Upper lobe of left lung (tissue), 6 donors: ENCODE measurements around the gene ASTN2. TPM values are rescaled to one million over a fixed set of nuclear protein-coding genes. Genes with fewer than 3 reads are reported as not detected.

Experiments
- ATAC-seq, 2 donors: fragments of 200-7000 bp; cut with Tn5 transposase; one replicate each; pipeline ENCODE4 v1.9.1; 2022; ENCODE audit warnings: mild to moderate bottlenecking in 2 of 2, moderate library complexity in 2 of 2; ENCODE audit not compliant: low FRiP score in 2 of 2
- DNase-seq, 2 donors: peaks; one replicate each; pipeline ENCODE4 v3.0.0-alpha.2; 2019 to 2020
- H3K27ac ChIP-seq, 4 donors: fragments of 200-600 bp; sonication (generic); one replicate each; pipeline ENCODE4 v1.5.1; 2016 to 2019
- H3K27me3 ChIP-seq, 4 donors: fragments of 200-600 bp; sonication (generic); one replicate each; pipeline ENCODE4 v1.5.1; 2017 to 2019
- H3K36me3 ChIP-seq, 4 donors: fragments of 200-600 bp; sonication (generic); one replicate each; pipeline ENCODE4 v1.5.1; 2016 to 2019
- H3K4me1 ChIP-seq, 4 donors: fragments of 200-600 bp; sonication (generic); one replicate each; pipeline ENCODE4 v1.5.1; 2018 to 2019
- H3K4me3 ChIP-seq, 4 donors: fragments of 200-600 bp; sonication (generic); one replicate each; pipeline ENCODE4 v1.5.1; 2017 to 2019; ENCODE audit warnings: mild to moderate bottlenecking in 2 of 4, moderate library complexity in 1 of 4
- H3K9me3 ChIP-seq, 4 donors: fragments of 200-600 bp; sonication (generic); one replicate each; pipeline ENCODE4 v1.5.1; 2018 to 2019
- EP300 ChIP-seq, 4 donors: sonication (generic); formaldehyde crosslinking; IDR thresholded peaks; one replicate each; pipeline ENCODE4 v1.5.1; 2017; ENCODE audit warnings: antibody characterized with exemption in 4 of 4, control low read depth in 2 of 4
- POLR2A ChIP-seq, 4 donors: fragments of 450-650 bp; IDR thresholded peaks; one replicate each; pipeline ENCODE4 v1.5.1; 2016 to 2017; ENCODE audit warnings: antibody characterized with exemption in 4 of 4, mild to moderate bottlenecking in 2 of 4
- POLR2AphosphoS5 ChIP-seq, 2 donors: sonication (generic); formaldehyde crosslinking; IDR thresholded peaks; one replicate each; pipeline ENCODE4 v1.5.1; 2017; ENCODE audit warnings: antibody characterized with exemption in 2 of 2
- WGBS, 2 donors: methylation state at CpG; one replicate each; pipeline ENCODE4 v1.1.5; 2017 to 2018; 5-methylcytosine and 5-hydroxymethylcytosine counted together
- total RNA-seq, 6 donors: library from RNA; depleted of rRNA in 4 of 6; stranded (reverse); fragments of >200 nt in 4 of 6; gene quantifications; one replicate each; pipeline versions ENCODE4 v1.1.0 to v1.2.1, GENCODE V29; 2016 to 2021
- TF ChIP-seq, protein P1 (sequence below), 6 experiments: fragments of 450-650 bp in 4 of 6; fragments of 200-600 bp in 2 of 6; sonication (generic) in 2 of 6; IDR thresholded peaks; one replicate each; pipeline ENCODE4 v1.5.1; 2016 to 2019; ENCODE audit warnings: antibody characterized with exemption in 6 of 6
- donor health status: DM: no; HTN: no; CAD: no; lungs with moderate emphysema.
- donor health status: DM: no; HTN: yes; CAD: no; lungs with severe emphysema.

ASTN2 gene
- total RNA-seq, 6 donors from 2014 or later = 2.0 to 7.5 (median 3.4) TPM

DNA sequence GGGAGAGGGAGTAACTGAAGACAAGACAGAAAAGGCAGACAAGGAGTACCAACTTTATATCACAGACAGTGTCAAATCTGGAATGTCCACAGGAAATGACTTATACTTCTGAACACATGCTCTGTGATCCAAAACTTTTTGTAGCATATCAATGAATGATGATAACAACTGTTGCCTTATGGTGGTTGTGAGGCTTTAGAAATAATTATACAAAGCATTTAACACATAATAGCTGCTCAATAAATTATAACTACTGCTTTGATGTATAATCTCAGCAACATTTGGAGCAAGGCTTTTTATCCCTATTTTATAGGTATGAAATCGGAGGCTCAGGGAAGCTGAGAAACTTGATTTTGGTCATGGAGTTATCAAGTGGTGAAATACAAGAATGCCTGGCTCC, 3.3 kb upstream of the ASTN2 start:
- Histone ChIP-seq H3K27me3 (peaks cover 0 to 26% (median 11%) of the 10 kb centered on the region in 4 donors), H3K4me1 (peaks cover 8 to 24% (median 12%) of the 10 kb centered on the region in 4 donors), H3K36me3 (no peaks in the 10 kb centered on the region), H3K27ac (no peak overlapping the region), H3K9me3 (no peaks in the 10 kb centered on the region), H3K4me3 (no peak overlapping the region)
- 86 to 96% methylated on average over 1 of the region's 1 CpG for WGBS, 2 donors
- DNase-seq (no peak), ATAC-seq (no peak)
- TF ChIP-seq, protein P1, sequence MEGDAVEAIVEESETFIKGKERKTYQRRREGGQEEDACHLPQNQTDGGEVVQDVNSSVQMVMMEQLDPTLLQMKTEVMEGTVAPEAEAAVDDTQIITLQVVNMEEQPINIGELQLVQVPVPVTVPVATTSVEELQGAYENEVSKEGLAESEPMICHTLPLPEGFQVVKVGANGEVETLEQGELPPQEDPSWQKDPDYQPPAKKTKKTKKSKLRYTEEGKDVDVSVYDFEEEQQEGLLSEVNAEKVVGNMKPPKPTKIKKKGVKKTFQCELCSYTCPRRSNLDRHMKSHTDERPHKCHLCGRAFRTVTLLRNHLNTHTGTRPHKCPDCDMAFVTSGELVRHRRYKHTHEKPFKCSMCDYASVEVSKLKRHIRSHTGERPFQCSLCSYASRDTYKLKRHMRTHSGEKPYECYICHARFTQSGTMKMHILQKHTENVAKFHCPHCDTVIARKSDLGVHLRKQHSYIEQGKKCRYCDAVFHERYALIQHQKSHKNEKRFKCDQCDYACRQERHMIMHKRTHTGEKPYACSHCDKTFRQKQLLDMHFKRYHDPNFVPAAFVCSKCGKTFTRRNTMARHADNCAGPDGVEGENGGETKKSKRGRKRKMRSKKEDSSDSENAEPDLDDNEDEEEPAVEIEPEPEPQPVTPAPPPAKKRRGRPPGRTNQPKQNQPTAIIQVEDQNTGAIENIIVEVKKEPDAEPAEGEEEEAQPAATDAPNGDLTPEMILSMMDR (IDR thresholded peaks at IDR 0.05) = no peak
- TF ChIP-seq POLR2A (IDR thresholded peaks at IDR 0.05) (no peak), POLR2AphosphoS5 (IDR thresholded peaks at IDR 0.05) (no peak), EP300 (IDR thresholded peaks at IDR 0.05) (no peak)

DNA sequence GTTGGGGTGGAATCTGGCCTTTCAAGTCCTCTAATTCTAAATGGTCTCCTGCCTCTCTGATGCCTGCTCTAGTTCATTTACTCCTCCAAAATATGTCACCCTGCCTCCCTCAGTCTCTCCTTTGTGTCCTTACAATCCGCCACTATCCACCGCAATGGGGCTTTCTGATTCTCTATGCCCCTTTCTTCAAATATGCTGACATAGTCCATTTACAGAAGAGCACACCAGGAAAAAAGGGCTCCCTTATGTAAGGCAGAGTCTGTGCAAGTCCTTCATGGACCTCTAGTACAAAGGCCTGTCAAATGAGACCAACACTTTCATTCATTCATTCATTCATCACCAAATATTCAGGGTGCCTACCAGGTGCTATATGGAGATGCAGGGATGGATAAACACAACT, 2.0 kb upstream of the ASTN2 start:
- DNase-seq (no peak), ATAC-seq (no peak)
- no peak for TF ChIP-seq POLR2A (IDR thresholded peaks at IDR 0.05)
- H3K27ac ChIP-seq = no peak overlapping the region
- peaks cover 8 to 26% (median 12%) of the 10 kb centered on the region in 4 donors for H3K4me1 ChIP-seq
- peaks cover 0 to 29% (median 14%) of the 10 kb centered on the region in 4 donors for H3K27me3 ChIP-seq
- H3K9me3 ChIP-seq = no peaks in the 10 kb centered on the region
- no peaks in the 10 kb centered on the region for H3K36me3 ChIP-seq
- no peak overlapping the region for H3K4me3 ChIP-seq
- 92 to 94% methylated on average over 2 of the region's 2 CpGs for WGBS, 2 donors

DNA sequence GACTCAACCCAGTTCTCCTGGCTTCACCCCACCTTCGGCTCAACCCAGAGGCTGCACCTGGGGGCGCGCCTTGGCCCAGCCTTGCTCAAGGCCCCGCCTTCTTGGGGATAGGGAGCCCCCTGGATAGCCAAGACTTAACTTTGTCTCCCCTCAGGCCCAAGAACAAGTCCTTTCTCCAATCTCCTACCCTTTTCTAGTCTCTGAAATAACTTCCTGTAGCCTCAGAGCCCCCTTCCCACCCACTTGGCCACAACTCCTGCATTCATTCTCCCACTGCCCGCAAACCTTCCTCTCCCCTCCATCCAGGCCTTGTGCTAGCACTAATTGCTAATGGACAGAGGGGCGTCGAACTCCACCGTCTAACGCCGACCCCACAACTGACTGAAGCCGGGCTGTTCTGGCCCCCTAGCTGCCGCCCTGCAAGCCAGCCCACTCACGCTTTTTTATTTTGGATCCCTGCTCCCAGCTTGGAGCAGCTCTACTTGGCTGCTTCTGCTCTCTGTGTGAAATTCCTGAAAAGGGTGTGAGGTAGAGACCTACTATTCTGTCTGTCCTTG, 579 bp upstream of the ASTN2 start:
- Histone ChIP-seq H3K27ac (no peak overlapping the region), H3K4me1 (peaks cover 8 to 26% (median 12%) of the 10 kb centered on the region in 4 donors), H3K4me3 (peak overlapping the region in 2 of 4 donors; percentile 46 to 48), H3K36me3 (no peaks in the 10 kb centered on the region), H3K27me3 (peaks cover 0 to 29% (median 14%) of the 10 kb centered on the region in 4 donors), H3K9me3 (no peaks in the 10 kb centered on the region)
- peak in 1 of 2 donors; percentile 13 for DNase-seq
- ATAC-seq = no peak
- 3 to 5% methylated on average over 11 to 13 of the region's 13 CpGs for WGBS, 2 donors
- TF ChIP-seq POLR2A (IDR thresholded peaks at IDR 0.05) (no peak), POLR2AphosphoS5 (IDR thresholded peaks at IDR 0.05) (no peak), EP300 (IDR thresholded peaks at IDR 0.05) (no peak)
- TF ChIP-seq, protein P1 (IDR thresholded peaks at IDR 0.05) = no peak

DNA sequence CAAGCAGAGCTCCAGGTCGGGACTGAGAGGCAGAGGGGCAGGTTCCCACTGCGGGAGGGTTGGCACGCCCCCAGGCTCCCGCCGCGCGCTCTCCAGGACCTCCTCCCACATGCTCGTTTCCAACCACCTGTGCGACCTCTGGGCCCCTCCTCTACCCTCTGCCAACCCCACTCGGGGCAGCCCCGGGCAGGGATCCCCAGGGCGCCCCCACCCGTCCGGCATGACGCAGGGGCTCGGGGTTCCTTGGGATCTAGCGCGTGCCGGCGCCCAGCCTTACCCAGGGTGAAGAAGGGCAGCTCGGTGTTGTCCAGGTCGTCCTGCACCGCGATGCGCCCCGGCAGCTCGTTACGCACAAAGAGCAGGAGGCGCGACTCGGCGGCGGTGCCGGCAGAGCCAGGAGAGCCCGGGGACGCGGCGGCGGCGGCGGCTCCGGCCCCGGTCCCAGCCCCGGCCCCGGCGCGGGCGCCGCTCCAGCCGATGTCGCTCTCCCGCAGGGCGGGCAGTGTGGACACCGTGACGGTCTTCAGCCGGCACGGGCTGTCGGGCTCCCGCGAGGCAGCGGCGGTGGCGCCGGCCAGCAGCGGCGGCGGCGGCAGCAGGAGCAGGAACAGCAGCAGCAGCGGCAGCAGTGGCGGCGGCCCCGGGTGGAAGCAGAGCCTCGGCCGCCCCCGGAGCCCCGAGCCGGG, 494 bp downstream of the ASTN2 start:
- TF ChIP-seq, protein P1 (IDR thresholded peaks at IDR 0.05) = no peak
- TF ChIP-seq EP300 (IDR thresholded peaks at IDR 0.05) = no peak
- no peak for TF ChIP-seq POLR2AphosphoS5 (IDR thresholded peaks at IDR 0.05)
- no peak for TF ChIP-seq POLR2A (IDR thresholded peaks at IDR 0.05)
- Histone ChIP-seq H3K4me1 (peaks cover 8 to 26% (median 12%) of the 10 kb centered on the region in 4 donors), H3K27ac (no peak overlapping the region), H3K36me3 (no peaks in the 10 kb centered on the region), H3K9me3 (no peaks in the 10 kb centered on the region), H3K27me3 (peaks cover 0 to 29% (median 14%) of the 10 kb centered on the region in 4 donors), H3K4me3 (peak overlapping the region in 3 of 4 donors; percentile 39 to 48 (median 46))
- ATAC-seq (peak in 1 of 2 donors; percentile 42), DNase-seq (peak in 1 of 2 donors; percentile 85)
- 1 to 2% methylated on average over 13 to 27 of the region's 77 CpGs for WGBS, 2 donors

DNA sequence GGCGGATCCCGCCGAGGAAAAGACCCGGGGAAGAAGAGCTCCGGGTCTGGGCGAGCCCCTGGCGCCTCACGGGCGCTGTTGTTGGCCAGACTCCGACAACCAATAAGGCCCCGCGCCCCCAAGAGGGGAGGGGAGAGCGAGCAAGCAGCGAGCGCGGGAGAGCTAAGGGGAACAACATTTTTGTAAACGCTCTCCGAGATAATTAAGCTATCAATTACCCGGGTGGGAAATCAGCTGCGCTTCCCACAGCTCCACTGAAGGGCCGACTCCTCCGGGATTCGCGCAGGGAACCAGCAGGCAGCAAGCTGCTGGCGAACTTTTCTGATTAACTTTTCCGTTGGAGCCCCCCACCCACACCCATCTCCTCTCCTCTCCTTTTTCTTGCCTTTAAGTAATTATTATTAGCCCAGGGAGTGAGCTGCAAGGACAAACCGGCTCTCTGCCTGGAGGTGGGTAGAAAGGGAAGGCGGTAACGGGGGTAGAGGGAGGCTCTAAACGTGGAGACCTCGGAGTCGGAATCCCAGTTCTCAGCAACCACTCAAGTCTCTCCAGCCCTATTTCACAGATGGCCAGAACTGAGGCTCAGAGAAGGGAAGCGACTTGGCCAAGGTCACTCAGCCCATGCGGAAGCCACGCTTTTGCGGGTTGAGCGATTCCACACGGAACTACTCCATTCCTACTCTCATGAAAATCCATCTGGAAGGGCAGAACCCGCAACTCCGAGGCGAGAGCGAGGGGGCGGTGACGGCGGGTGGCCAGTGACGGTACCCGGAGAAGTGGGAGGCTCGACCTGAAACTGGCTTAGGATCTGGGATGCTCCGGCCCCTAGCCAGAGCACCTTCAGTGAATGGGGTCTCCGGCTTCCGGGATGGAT, 1.3 kb downstream of the ASTN2 start:
- Histone ChIP-seq H3K4me1 (peaks cover 8 to 26% (median 12%) of the 10 kb centered on the region in 4 donors), H3K4me3 (peak overlapping the region in 2 of 4 donors; percentile 39 to 48), H3K36me3 (no peaks in the 10 kb centered on the region), H3K27ac (no peak overlapping the region), H3K9me3 (no peaks in the 10 kb centered on the region), H3K27me3 (peaks cover 0 to 29% (median 14%) of the 10 kb centered on the region in 4 donors)
- DNase-seq = peak in 1 of 2 donors; percentile 61
- TF ChIP-seq POLR2A (IDR thresholded peaks at IDR 0.05) = no peak
- no peak for TF ChIP-seq EP300 (IDR thresholded peaks at IDR 0.05)
- TF ChIP-seq POLR2AphosphoS5 (IDR thresholded peaks at IDR 0.05) = no peak
- 2 to 4% methylated on average over 20 to 51 of the region's 51 CpGs for WGBS, 2 donors
- ATAC-seq = no peak
